Tibial artery (tissue), 4 donors: Measurements from ENCODE around the gene UCK1.

Source experiments
- DNase-seq, 2 donors: peaks; one replicate each; pipeline ENCODE4 v3.0.0-alpha.2; 2019
- H3K27ac ChIP-seq, 2 donors: fragments of 200-600 bp; sonication (generic) in 1 of 2; 1 replicate in 1 of 2; 2 replicates in 1 of 2; pipeline ENCODE4 v1.5.1; 2018 to 2019; ENCODE audit warnings: mild to moderate bottlenecking in 1 of 2
- H3K27me3 ChIP-seq, 2 donors: fragments of 200-600 bp; sonication (generic) in 1 of 2; one replicate each; pipeline versions ENCODE4 v1.5.1 to v1.6.0; 2016 to 2019
- H3K36me3 ChIP-seq, 3 donors: fragments of 200-600 bp; sonication (generic) in 2 of 3; one replicate each; pipeline ENCODE4 v1.5.1; 2016 to 2019; ENCODE audit warnings: mild to moderate bottlenecking in 2 of 3
- H3K4me1 ChIP-seq, 4 donors: fragments of 200-600 bp; sonication (generic) in 2 of 4; 1 replicate in 3 of 4; 2 replicates in 1 of 4; pipeline ENCODE4 v1.5.1; 2016 to 2019
- H3K4me3 ChIP-seq, 2 donors: fragments of 200-600 bp; sonication (generic) in 1 of 2; 1 replicate in 1 of 2; 2 replicates in 1 of 2; pipeline ENCODE4 v1.5.1; 2018 to 2019; ENCODE audit warnings: mild to moderate bottlenecking in 2 of 2
- H3K9me3 ChIP-seq, 3 donors: fragments of 200-600 bp; sonication (generic) in 1 of 3; one replicate each; pipeline ENCODE4 v1.5.1; 2016 to 2019
- intact Hi-C: fragments of 100-400 bp; cut with DNase I; formaldehyde crosslinking; loops from one replicate; pipeline ENCODE4 v1.15.0; 2023; ENCODE audit warnings: low total_unique reads
- TF ChIP-seq, protein P1 (sequence below), 2 experiments: fragments of 200-600 bp in 1 of 2; fragments of 450-650 bp in 1 of 2; IDR thresholded peaks; one replicate each; pipeline ENCODE4 v1.5.1; 2017 to 2019; ENCODE audit warnings: antibody characterized with exemption in 2 of 2, mild to moderate bottlenecking in 1 of 2, moderate library complexity in 1 of 2

The UCK1 gene

DNA sequence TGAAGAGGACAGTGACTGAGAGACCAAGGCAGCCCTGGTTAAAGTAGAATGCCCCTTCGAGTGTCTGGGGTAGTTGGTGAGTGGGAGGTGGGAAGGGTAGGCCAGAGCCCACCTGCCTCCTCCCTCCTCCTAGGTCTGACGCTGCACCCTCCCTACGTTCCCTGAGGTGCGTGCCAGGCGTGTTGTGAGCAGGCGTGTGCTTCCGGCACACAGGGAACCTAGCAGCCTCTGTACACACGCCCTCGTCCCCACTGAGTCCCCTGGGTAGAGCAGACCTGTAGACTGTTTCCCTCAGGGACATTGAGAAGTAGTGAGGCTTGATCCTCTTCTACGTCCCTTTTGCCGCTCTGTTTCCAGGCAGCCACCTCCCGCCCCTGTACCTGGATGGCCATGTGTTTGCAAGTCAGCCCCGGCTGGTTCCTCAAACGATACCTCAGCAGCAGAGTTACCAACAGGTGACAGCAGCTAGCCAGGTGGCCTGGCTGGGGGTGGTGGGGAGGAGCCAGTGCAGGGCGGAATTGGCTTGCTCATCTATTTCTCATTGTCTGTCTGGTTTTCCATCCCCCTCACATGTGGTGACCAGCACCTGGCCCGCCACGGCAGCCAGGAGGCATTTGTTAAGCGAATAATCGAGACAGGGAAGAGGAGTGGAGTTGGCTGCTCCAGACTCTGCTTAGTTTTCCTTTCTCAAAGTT, 45.2 kb downstream of the UCK1 start:
- Histone ChIP-seq H3K4me1 (peaks cover 0 to 29% (median 0%) of the 10 kb centered on the region in 4 donors), H3K27me3 (no peaks in the 10 kb centered on the region), H3K27ac (no peak overlapping the region), H3K36me3 (peaks cover 93 to 100% (median 98%) of the 10 kb centered on the region in 3 donors), H3K9me3 (no peaks in the 10 kb centered on the region), H3K4me3 (no peak overlapping the region)
- intact Hi-C loops = no loop called here
- TF ChIP-seq, protein P1, sequence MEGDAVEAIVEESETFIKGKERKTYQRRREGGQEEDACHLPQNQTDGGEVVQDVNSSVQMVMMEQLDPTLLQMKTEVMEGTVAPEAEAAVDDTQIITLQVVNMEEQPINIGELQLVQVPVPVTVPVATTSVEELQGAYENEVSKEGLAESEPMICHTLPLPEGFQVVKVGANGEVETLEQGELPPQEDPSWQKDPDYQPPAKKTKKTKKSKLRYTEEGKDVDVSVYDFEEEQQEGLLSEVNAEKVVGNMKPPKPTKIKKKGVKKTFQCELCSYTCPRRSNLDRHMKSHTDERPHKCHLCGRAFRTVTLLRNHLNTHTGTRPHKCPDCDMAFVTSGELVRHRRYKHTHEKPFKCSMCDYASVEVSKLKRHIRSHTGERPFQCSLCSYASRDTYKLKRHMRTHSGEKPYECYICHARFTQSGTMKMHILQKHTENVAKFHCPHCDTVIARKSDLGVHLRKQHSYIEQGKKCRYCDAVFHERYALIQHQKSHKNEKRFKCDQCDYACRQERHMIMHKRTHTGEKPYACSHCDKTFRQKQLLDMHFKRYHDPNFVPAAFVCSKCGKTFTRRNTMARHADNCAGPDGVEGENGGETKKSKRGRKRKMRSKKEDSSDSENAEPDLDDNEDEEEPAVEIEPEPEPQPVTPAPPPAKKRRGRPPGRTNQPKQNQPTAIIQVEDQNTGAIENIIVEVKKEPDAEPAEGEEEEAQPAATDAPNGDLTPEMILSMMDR (IDR thresholded peaks at IDR 0.05) = no peak
- no peak for DNase-seq

DNA sequence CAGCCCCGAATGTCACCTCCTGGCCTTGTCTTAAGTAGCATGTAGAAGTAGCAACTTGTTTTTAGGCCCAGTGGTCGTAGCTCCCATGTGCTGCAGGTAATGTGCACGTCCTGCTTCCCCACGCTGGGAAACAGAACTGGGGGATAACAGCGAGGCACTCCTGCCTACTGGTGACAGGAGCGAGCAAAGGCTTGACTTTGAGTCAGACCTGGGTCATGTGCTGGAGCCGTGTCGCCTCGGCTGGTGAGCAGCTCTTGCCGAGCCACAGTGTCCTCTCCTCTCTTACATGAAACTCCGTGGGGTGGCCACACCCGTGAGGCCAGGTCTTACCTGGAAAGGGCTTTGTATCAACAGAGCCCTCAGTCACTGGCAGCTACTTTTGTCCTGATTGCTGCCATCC, 45.9 kb downstream of the UCK1 start:
- Histone ChIP-seq H3K4me3 (no peak overlapping the region), H3K27me3 (no peaks in the 10 kb centered on the region), H3K9me3 (no peaks in the 10 kb centered on the region), H3K27ac (no peak overlapping the region), H3K4me1 (peaks cover 0 to 29% (median 0%) of the 10 kb centered on the region in 4 donors), H3K36me3 (peaks cover 92 to 100% (median 98%) of the 10 kb centered on the region in 3 donors)
- TF ChIP-seq, protein P1 (IDR thresholded peaks at IDR 0.05) = no peak
- no peak for DNase-seq
- intact Hi-C loops = no loop called here

DNA sequence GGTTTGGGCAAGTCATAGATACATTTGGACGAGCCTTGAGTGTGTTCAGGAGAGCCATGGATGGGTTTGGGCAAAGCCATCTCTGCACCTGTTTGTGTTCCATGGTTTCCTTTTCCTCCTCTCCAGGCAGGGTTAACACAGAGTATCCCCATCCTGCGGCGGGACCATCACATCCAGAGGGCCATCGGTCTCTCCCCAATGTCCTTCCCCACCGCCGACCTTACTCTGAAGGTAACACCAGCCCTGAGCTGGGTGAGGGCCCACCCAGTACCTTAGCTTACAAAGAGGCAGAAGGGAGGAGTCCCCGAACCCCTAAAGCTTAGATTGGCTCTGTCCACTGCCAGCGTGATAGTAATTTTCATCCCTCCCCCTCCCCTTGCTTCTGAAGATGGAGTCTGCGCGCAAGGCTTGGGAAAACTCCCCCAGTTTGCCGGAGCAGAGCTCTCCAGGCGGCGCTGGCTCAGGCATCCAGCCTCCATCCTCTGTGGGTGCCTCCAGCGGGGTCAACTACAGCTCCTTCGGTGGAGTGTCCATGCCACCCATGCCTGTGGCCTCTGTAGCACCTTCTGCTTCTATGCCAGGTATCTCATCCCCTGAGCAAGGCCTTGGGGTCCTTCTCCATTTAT, 46.4 kb downstream of the UCK1 start:
- Histone ChIP-seq H3K9me3 (no peaks in the 10 kb centered on the region), H3K4me3 (no peak overlapping the region), H3K27me3 (no peaks in the 10 kb centered on the region), H3K4me1 (peaks cover 0 to 29% (median 0%) of the 10 kb centered on the region in 4 donors), H3K36me3 (peaks cover 92 to 100% (median 98%) of the 10 kb centered on the region in 3 donors), H3K27ac (no peak overlapping the region)
- DNase-seq = no peak
- intact Hi-C loops = no loop called here
- TF ChIP-seq, protein P1 (IDR thresholded peaks at IDR 0.05) = no peak

DNA sequence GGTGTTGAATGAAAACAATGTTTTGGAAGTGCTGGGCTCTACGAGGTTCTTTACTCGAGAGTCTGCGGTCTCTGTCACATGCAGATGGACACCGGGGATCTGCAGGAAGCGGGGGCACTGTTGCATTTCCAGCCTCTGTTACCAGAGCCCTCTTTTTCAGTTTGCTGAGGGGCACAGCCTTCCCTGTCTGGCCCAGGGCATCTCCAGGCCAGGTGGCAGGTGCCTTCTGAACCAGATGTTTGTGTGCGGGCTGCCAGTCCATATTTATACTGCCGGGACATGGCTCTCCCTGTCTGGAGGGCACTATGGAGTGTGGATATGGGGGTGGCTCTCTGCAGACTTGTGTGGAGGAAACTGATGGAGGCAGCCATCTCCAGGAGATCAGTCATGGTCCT, 47.0 kb downstream of the UCK1 start:
- intact Hi-C loops = no loop called here
- H3K36me3 ChIP-seq = peaks cover 91 to 100% (median 98%) of the 10 kb centered on the region in 3 donors

DNA sequence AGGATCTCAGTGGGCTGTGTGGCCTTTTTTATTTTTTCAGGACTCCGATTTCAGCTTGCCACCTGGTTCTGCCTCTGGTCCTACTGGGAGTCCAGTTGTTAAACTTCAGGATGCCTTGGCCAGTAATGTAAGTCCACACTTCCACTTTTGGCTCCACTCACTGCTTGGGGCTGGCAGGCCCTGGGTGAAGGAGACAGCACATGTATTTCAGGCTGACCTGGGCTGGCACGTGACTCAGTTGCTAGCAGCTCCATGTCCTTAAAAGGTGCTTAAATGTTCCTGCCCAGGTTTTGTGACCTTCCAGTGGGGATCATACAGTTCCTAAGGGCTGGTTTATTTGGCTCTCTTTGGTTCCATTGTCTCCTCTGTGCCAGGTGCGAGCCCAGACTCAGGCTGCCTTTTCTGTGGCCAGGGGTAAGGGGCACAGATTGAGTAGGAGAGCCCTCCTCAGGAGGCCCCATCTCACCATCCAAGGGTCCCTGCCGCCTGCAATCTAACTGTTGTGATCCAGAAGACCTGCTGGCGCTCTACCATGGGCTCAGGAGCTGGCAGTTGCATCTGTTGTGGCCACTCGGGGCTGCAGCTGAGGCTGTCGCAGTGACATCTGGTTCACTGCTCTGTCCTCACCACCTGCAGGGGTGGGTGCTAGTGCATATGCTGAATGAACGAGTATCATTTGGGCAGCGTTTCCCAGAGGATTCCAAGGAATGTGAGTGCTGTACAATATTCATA, 47.6 kb downstream of the UCK1 start:
- no peak overlapping the region for H3K27ac ChIP-seq
- no peak for DNase-seq
- H3K27me3 ChIP-seq = no peaks in the 10 kb centered on the region
- no peak overlapping the region for H3K4me3 ChIP-seq
- peaks cover 89 to 100% (median 98%) of the 10 kb centered on the region in 3 donors for H3K36me3 ChIP-seq
- peaks cover 0 to 29% (median 0%) of the 10 kb centered on the region in 4 donors for H3K4me1 ChIP-seq
- intact Hi-C loops = no loop called here
- no peaks in the 10 kb centered on the region for H3K9me3 ChIP-seq
- TF ChIP-seq, protein P1 (IDR thresholded peaks at IDR 0.05) = no peak

More for the DNA sequence above, 47.0 kb downstream of the UCK1 start:
- Histone ChIP-seq H3K4me1 (peaks cover 0 to 29% (median 0%) of the 10 kb centered on the region in 4 donors), H3K27me3 (no peaks in the 10 kb centered on the region), H3K4me3 (no peak overlapping the region), H3K27ac (no peak overlapping the region), H3K9me3 (no peaks in the 10 kb centered on the region)
- no peak for DNase-seq
- TF ChIP-seq, protein P1 (IDR thresholded peaks at IDR 0.05) = no peak
